Mucosa of descending colon (tissue), 3 donors: Measurements from ENCODE around the gene SLC25A13. TPM values are rescaled to one million over a fixed set of nuclear protein-coding genes. Genes with fewer than 3 reads are reported as not detected.
"Not testable (repeated sequence)": the region's sequence is repeated elsewhere in the genome, so short reads cannot be mapped to it uniquely, and the experiment has no call there.

Experiments
- ATAC-seq: fragments of 200-7000 bp; cut with Tn5 transposase; one replicate; pipeline ENCODE4 v1.9.1; 2020; ENCODE audit warnings: mild to moderate bottlenecking, moderate library complexity
- DNase-seq, 3 donors: peaks; one replicate each; pipeline ENCODE4 v3.0.0-alpha.2; 2020
- H3K36me3 ChIP-seq: fragments of 200-600 bp; one replicate; pipeline ENCODE4 v1.8.0; 2021; ENCODE audit warnings: low read depth, mild to moderate bottlenecking
- H3K4me1 ChIP-seq: fragments of 200-600 bp; one replicate; pipeline ENCODE4 v1.8.0; 2021; ENCODE audit warnings: low read depth, mild to moderate bottlenecking
- H3K4me3 ChIP-seq: fragments of 200-600 bp; one replicate; pipeline ENCODE4 v1.8.0; 2021; ENCODE audit warnings: mild to moderate bottlenecking
- H3K9me3 ChIP-seq: fragments of 200-600 bp; one replicate; pipeline ENCODE4 v1.8.0; 2021; ENCODE audit warnings: mild to moderate bottlenecking
- intact Hi-C, 2 donors: fragments of 100-400 bp; cut with DNase I in 1 of 2; cut with micrococcal nuclease in 1 of 2; formaldehyde crosslinking; loops; one replicate each; pipeline versions ENCODE4 v1.11.0 to v1.11.1; 2022; cut with DNase I, micrococcal nuclease
- long read RNA-seq, 2 donors: library from polyadenylated mRNA; unstranded; transcript quantifications; one replicate each; pipeline ENCODE4 v2.0.0, GENCODE V29; 2019 to 2021
- total RNA-seq, 3 donors: library from RNA; stranded (reverse); fragmentation: NEBNext Ultra II Directional in 2 of 3; extraction: Animal tissue kit (Norgen Biotek cat#: 25700) in 2 of 3; gene quantifications; one replicate each; pipeline versions ENCODE4 v1.2.1 to v1.2.4, GENCODE V29; 2021 to 2023
- TF ChIP-seq, protein P1 (sequence below): fragments of 200-600 bp; IDR thresholded peaks from one replicate; pipeline ENCODE4 v1.8.0; 2022; ENCODE audit warnings: antibody characterized with exemption, mild to moderate bottlenecking
- donor health status: DM: no; HTN: no; CAD: no; lungs with moderate emphysema.
- donor health status: DM: no; HTN: no; CAD: no.
- donor health status: DM: no; HTN: yes; CAD: no.

Gene SLC25A13, protein sequence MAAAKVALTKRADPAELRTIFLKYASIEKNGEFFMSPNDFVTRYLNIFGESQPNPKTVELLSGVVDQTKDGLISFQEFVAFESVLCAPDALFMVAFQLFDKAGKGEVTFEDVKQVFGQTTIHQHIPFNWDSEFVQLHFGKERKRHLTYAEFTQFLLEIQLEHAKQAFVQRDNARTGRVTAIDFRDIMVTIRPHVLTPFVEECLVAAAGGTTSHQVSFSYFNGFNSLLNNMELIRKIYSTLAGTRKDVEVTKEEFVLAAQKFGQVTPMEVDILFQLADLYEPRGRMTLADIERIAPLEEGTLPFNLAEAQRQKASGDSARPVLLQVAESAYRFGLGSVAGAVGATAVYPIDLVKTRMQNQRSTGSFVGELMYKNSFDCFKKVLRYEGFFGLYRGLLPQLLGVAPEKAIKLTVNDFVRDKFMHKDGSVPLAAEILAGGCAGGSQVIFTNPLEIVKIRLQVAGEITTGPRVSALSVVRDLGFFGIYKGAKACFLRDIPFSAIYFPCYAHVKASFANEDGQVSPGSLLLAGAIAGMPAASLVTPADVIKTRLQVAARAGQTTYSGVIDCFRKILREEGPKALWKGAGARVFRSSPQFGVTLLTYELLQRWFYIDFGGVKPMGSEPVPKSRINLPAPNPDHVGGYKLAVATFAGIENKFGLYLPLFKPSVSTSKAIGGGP
- total RNA-seq = 10 to 100 TPM; 33.5 to 65.1 (median 42.7) TPM
- long read RNA-seq, donor 1, transcript SLC25A13-201 (18 exons, 3,136 nt) = major isoform, 25 of 41 reads
- long read RNA-seq, donor 1, partial matches to known transcripts = 6 of 41 reads
- long read RNA-seq, donor 1, other reads (novel, unspliced or antisense) = 8 of 41 reads
- long read RNA-seq, donor 2, transcript SLC25A13-201 (18 exons, 3,136 nt) = major isoform, 19 of 38 reads
- long read RNA-seq, donor 2, partial matches to known transcripts = 11 of 38 reads
- long read RNA-seq, donor 2, other reads (novel, unspliced or antisense) = 8 of 38 reads

DNA sequence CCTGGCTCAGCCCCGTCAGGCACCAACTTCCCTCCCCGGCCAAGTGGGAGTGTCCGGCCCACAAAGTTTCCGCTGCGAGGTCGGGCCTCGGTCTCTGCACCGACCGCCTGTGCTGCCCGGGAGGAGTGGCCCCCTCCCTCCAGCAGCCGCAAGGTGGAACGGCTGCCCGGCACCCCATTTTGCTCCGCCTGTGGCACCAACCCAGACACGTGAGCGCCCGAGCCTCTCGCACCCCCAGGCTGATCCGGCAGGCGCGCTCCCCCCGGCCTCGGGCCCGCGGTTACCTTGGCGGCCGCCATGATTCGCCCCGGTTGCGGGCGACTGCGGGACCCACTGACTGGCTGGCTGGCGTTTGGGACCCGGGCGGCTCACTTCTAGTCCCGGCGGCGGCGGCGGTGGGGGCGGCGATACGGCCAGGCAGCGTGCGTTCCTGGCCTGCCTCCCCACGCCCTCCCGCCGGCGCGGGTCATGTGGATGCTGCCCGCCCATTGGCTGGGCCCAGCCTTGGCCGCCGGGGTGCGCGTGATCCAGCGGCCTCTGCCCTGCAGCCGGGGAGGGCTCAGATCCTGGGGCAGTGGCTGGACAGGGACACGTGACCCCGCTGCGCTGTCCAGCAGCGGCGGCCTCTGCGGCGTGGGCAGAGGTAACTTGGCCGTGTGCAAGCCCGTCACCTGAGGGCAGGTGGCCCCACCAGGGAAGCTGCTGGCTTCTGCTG lies at the start of gene SLC25A13:
SLC25A13 (minus strand) TSS at position 441 of the 715 bp plus-strand sequence; CDS start at position 299, 142 bp downstream.
- H3K4me3 ChIP-seq = peak within 1 kb of the TSS; percentile 88
- intact Hi-C loops = no loop called here
- DNase-seq = peak; percentile 91 to 96 (median 95)
- peak; percentile 95 for ATAC-seq
- peaks cover 19% of the 10 kb centered on the region for H3K4me1 ChIP-seq
- H3K36me3 ChIP-seq = no peaks in the 10 kb centered on the region
- TF ChIP-seq, protein P1, sequence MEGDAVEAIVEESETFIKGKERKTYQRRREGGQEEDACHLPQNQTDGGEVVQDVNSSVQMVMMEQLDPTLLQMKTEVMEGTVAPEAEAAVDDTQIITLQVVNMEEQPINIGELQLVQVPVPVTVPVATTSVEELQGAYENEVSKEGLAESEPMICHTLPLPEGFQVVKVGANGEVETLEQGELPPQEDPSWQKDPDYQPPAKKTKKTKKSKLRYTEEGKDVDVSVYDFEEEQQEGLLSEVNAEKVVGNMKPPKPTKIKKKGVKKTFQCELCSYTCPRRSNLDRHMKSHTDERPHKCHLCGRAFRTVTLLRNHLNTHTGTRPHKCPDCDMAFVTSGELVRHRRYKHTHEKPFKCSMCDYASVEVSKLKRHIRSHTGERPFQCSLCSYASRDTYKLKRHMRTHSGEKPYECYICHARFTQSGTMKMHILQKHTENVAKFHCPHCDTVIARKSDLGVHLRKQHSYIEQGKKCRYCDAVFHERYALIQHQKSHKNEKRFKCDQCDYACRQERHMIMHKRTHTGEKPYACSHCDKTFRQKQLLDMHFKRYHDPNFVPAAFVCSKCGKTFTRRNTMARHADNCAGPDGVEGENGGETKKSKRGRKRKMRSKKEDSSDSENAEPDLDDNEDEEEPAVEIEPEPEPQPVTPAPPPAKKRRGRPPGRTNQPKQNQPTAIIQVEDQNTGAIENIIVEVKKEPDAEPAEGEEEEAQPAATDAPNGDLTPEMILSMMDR = no peak
- no peaks in the 10 kb centered on the region for H3K9me3 ChIP-seq

DNA sequence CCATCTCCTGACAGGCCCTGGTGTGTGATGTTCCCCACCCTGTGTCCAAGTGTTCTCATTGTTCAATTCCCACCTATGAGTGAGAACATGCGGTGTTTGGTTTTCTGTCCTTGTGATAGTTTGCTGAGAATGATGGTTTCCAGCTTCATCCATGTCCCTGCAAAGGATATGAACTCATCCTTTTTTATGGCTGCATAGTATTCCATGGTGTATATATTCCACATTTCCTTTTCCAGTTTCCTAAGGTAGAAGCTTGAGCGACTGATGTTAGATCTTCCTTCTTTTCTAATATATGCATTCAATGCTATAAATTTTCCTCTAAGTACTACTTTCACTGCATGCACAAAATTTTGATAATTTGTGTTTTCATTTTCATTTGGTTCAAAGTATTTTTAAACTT lies 44.0 kb upstream of the SLC25A13 start:
- H3K9me3 ChIP-seq, DNase-seq, ATAC-seq, intact Hi-C loops, H3K4me3 ChIP-seq, H3K4me1 ChIP-seq, H3K36me3 ChIP-seq: not testable (repeated sequence)

DNA sequence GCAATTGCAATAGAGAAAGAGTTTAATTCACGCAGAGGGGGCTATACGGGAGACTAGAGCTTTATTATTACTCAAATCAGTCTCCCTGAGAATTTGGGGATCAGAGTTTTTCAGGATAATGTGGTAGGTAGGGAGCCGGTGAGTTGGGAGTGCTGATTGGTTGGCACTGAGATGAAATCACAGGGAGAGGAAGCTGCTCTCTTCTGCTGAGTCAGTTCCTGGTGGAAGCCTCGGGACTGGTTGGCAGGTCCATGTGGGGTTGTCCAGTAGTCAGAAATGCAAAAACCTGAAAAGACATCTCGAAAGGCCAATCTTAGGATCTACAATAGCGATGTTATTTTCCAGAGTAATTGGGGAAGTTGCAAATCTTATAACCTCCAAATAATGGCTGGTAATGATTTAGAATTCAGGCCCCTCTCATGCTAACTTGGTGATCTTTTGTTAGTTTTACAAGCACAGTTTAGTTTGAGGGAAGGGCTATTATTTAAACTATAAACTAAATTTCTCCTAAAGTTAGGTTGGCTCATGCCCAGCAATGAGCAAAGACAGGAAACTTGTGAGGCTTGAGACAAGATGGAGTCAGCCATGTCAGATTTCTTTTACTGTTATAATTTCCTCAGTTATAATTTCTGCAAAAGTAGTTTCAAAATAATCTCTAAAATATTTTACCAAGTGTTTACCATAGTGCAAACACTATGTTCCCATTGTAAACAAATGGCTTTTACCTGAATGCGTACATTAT lies 39.4 kb upstream of the SLC25A13 start:
- DNase-seq (no peak), ATAC-seq (no peak)
- H3K4me1 ChIP-seq = no peaks in the 10 kb centered on the region
- H3K9me3 ChIP-seq = no peaks in the 10 kb centered on the region
- TF ChIP-seq, protein P1 = no peak
- intact Hi-C loops = no loop called here
- no peaks in the 10 kb centered on the region for H3K36me3 ChIP-seq
- no peak overlapping the region for H3K4me3 ChIP-seq

DNA sequence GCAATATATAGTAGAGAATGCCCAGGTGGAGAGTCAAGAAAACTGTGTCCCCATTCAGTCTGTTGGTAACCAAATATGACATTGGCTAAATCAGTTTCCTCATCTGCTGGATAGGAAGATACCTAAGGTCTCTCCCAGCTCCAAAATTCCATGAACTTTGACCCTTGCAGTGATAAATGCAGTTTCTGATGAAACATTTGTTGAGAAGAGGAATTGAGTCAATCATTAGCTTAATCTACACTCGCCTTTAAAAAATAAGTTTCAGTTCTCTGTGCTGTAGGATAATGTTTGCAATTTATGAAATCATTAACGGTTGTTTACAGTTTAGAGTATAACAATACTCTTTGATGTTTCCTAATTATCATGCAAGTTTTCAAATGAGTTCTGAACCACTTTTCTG lies 38.0 kb upstream of the SLC25A13 start:
- H3K4me1 ChIP-seq = no peaks in the 10 kb centered on the region
- H3K4me3 ChIP-seq = no peak overlapping the region
- TF ChIP-seq, protein P1 = no peak
- H3K9me3 ChIP-seq = no peaks in the 10 kb centered on the region
- no peaks in the 10 kb centered on the region for H3K36me3 ChIP-seq
- intact Hi-C loops = no loop called here
- no peak for ATAC-seq
- no peak for DNase-seq

DNA sequence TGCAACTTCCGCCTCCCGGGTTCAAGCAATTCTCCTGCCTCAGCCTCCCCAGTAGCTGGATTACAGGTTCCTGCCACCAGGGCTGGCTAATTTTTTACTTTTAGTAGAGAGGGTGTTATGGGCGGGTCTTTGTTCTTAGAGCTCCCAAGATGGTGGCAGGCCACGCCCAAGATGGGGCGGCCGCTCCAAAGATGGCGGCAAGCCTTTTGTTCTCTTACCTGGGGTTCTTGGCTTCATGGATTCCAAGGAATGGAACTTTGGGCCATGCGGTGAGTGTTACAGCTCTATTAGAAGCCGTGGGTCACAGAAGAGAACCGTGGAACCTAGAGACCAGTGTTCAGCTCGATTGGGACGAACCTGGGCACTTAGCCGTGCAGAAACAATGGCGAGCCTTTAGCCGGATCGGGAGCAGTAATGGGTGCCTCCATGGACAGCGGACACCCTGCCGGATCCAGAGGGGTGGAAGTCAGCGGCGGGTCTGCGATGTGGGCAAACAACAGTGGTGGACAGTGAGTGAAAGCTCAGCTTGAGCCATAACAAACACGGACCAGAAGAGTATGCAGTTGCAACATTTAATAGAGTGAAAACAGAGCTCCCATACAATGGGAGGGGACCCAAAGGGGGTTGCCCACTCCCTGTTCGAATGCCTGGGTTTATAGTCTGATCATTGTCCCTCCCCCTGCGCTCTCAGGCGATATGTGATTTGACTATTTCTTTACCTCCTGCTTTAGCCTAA lies 36.5 kb upstream of the SLC25A13 start:
- H3K4me3 ChIP-seq, DNase-seq, H3K9me3 ChIP-seq, H3K36me3 ChIP-seq, H3K4me1 ChIP-seq, ATAC-seq, intact Hi-C loops: not testable (repeated sequence)
